HG03039 (cell line): Measurements from ENCODE around the gene METTL27.
"Not testable (repeated sequence)": the region's sequence is repeated elsewhere in the genome, so short reads cannot be mapped to it uniquely, and the experiment has no call there.

Experiments used
- ATAC-seq: cut with Tn5 transposase; IDR thresholded peaks from one replicate; pipeline ENCODE4 v1.9.1; 2021; ENCODE audit warnings: mild to moderate bottlenecking, moderate library complexity; ENCODE audit not compliant: unreplicated experiment

The METTL27 gene

GRCh38 chr7:73870041-73870492, 27.8 kb upstream of the METTL27 start:
- no peak for ATAC-seq

- no peak for ATAC-seq
Observed at GRCh38 chr7:73869011-73869798, 26.9 kb upstream of the METTL27 start.

GRCh38 chr7:73866446-73866767, 24.1 kb upstream of the METTL27 start:
- ATAC-seq: no peak

GRCh38 chr7:73865738-73866445, 23.6 kb upstream of the METTL27 start:
- ATAC-seq: no peak

- ATAC-seq: no peak
Observed at GRCh38 chr7:73864981-73865711, 22.8 kb upstream of the METTL27 start.

- no peak for ATAC-seq
Observed at GRCh38 chr7:73861305-73861704, 19.0 kb upstream of the METTL27 start.

GRCh38 chr7:73860859-73861258, 18.5 kb upstream of the METTL27 start, which contains the start of gene TMEM270:
TMEM270 (plus strand) TSS chr7:73861159; CDS start chr7:73861195, 36 bp downstream.
- ATAC-seq: no peak

- no peak for ATAC-seq
Observed at GRCh38 chr7:73858807-73859206, 16.5 kb upstream of the METTL27 start.

- no peak for ATAC-seq
Observed at GRCh38 chr7:73856941-73857340, 14.6 kb upstream of the METTL27 start.

GRCh38 chr7:73852500-73852899, 10.2 kb upstream of the METTL27 start:
- no peak for ATAC-seq

- ATAC-seq: peak; percentile 74
Observed at GRCh38 chr7:73851410-73852338, 9.4 kb upstream of the METTL27 start.

GRCh38 chr7:73850781-73851207, 8.5 kb upstream of the METTL27 start:
- no peak for ATAC-seq

GRCh38 chr7:73847941-73848723, 5.8 kb upstream of the METTL27 start:
- ATAC-seq: no peak

- ATAC-seq: not testable (repeated sequence)
Observed at GRCh38 chr7:73845701-73846195, 3.4 kb upstream of the METTL27 start.

GRCh38 chr7:73844848-73845460, 2.6 kb upstream of the METTL27 start:
- no peak for ATAC-seq

GRCh38 chr7:73844131-73844547, 1.8 kb upstream of the METTL27 start:
- ATAC-seq: no peak

GRCh38 chr7:73841689-73842066, 638 bp downstream of the METTL27 start:
- ATAC-seq: no peak

GRCh38 chr7:73840715-73841379, 1.5 kb downstream of the METTL27 start:
- ATAC-seq: no peak
